HG02763 (cell line): Measurements from ENCODE around the gene DPY19L2.
"Not testable (repeated sequence)": the region's sequence is repeated elsewhere in the genome, so short reads cannot be mapped to it uniquely, and the experiment has no call there.

Experiments
- ATAC-seq: cut with Tn5 transposase; IDR thresholded peaks from one replicate; pipeline ENCODE4 v1.9.1; 2021; ENCODE audit warnings: mild to moderate bottlenecking, moderate library complexity; ENCODE audit not compliant: unreplicated experiment

DPY19L2 gene

GRCh38 chr12:63537838-63538237, 130.5 kb downstream of the DPY19L2 start:
- not testable (repeated sequence) for ATAC-seq

DNA sequence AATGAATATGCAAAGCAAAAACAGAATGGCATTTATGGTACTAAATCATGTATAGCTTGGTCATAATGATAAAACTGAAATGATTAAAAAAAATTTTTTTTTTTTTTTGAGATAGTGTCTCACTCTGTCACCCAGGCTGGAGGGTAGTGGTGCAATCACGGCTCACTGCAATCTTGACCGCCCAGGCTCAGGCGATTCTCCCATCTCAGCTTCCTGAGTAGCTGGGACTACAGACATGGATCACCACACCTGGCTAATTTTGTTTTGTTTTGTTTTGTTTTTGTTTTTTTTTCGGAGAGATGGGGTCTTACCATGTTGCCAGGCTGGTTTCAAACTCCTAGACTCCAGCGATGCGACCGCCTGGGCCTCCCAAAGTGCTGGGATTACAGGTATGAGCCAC, 138.7 kb downstream of the DPY19L2 start:
- ATAC-seq = not testable (repeated sequence)

GRCh38 chr12:63525831-63526230, 142.5 kb downstream of the DPY19L2 start:
- ATAC-seq = no peak

- no peak for ATAC-seq
These were observed 146.6 kb downstream of the DPY19L2 start for GRCh38 chr12:63521706-63522105.
